Measurements from ENCODE around the gene COQ10A.

COQ10A gene

DNA sequence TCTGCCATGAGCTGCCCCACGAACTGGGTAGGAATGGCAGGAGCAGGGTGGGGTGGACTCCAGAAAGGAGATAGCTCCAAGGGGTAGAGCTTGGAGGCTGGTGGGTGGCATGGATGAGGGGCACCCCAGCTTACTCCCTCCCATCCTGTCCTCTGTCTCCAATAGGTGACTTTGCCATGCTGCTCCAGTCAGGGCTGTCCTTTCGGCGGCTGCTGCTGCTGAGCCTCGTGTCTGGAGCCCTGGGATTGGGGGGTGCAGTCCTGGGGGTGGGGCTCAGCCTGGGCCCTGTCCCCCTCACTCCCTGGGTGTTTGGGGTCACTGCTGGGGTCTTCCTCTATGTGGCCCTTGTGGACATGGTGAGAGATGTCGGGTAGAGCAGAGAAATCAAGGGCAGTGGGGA is 29.8 kb upstream of the COQ10A start:
- Histone ChIP-seq H3K36me3 (ENCODE audit: low read length) (no peaks in the 10 kb centered on the region), H3K4me2 (ENCODE audit: low read depth, low read length, poor library complexity, severe bottlenecking) (no peak overlapping the region), H4K20me1 (ENCODE audit: low read depth, low read length) (no peaks in the 10 kb centered on the region), H3K4me3 (ENCODE audit: insufficient read depth, low read length, poor library complexity, severe bottlenecking) (no peak overlapping the region), H3F3A (ENCODE audit: insufficient read depth) (peaks cover 6% of the 10 kb centered on the region; the same call in 1 of the 2 replicates), H3K79me2 (ENCODE audit: insufficient read depth, low read length) (no peaks in the 10 kb centered on the region), H2AFZ (ENCODE audit: low read depth, low read length, severe bottlenecking) (no peak overlapping the region), H3K9me3 (ENCODE audit: insufficient read depth, low read length) (no peaks in the 10 kb centered on the region), H3K27me3 (ENCODE audit: low read length) (no peaks in the 10 kb centered on the region), H3K27ac (ENCODE audit: low read depth, low read length) (no peak overlapping the region), H3K9me2 (replicated peaks; ENCODE audit: insufficient read depth, low read length) (no peaks in the 10 kb centered on the region), H3K9ac (ENCODE audit: low read length) (no peak overlapping the region)
- TF ChIP-seq, protein P1, sequence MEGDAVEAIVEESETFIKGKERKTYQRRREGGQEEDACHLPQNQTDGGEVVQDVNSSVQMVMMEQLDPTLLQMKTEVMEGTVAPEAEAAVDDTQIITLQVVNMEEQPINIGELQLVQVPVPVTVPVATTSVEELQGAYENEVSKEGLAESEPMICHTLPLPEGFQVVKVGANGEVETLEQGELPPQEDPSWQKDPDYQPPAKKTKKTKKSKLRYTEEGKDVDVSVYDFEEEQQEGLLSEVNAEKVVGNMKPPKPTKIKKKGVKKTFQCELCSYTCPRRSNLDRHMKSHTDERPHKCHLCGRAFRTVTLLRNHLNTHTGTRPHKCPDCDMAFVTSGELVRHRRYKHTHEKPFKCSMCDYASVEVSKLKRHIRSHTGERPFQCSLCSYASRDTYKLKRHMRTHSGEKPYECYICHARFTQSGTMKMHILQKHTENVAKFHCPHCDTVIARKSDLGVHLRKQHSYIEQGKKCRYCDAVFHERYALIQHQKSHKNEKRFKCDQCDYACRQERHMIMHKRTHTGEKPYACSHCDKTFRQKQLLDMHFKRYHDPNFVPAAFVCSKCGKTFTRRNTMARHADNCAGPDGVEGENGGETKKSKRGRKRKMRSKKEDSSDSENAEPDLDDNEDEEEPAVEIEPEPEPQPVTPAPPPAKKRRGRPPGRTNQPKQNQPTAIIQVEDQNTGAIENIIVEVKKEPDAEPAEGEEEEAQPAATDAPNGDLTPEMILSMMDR (IDR thresholded peaks at IDR 0.05; ENCODE audit: insufficient read depth, low read length, poor library complexity, severe bottlenecking) = no peak
- no peak for TF ChIP-seq EZH2phosphoT487 (conservative IDR thresholded peaks at IDR 0.05; ENCODE audit: low read length)

DNA sequence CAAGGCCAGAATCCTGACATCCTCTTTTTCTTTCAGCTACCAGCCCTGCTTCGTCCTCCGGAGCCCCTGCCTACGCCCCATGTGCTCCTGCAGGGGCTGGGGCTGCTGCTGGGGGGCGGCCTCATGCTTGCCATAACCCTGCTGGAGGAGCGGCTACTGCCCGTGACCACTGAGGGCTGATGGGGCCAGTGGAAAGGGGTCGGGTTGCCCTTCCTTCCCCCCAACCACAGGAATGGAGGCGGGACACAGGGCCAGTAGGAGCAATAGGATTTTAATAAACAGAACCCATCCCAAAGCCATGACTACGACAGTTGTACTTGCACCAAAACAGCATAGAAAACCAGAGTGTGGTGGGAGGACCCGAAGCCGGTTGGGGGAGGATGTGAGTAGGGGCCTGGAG is 29.2 kb upstream of the COQ10A start:
- Histone ChIP-seq H2AFZ (ENCODE audit: low read depth, low read length, severe bottlenecking) (no peak overlapping the region), H3K9ac (ENCODE audit: low read length) (no peak overlapping the region), H3K79me2 (ENCODE audit: insufficient read depth, low read length) (no peaks in the 10 kb centered on the region), H4K20me1 (ENCODE audit: low read depth, low read length) (no peaks in the 10 kb centered on the region), H3K9me3 (ENCODE audit: insufficient read depth, low read length) (no peaks in the 10 kb centered on the region), H3K27me3 (ENCODE audit: low read length) (no peaks in the 10 kb centered on the region), H3K4me2 (ENCODE audit: low read depth, low read length, poor library complexity, severe bottlenecking) (no peak overlapping the region), H3F3A (ENCODE audit: insufficient read depth) (peaks cover 6% of the 10 kb centered on the region; the same call in 1 of the 2 replicates), H3K4me3 (ENCODE audit: insufficient read depth, low read length, poor library complexity, severe bottlenecking) (no peak overlapping the region), H3K27ac (ENCODE audit: low read depth, low read length) (no peak overlapping the region), H3K9me2 (replicated peaks; ENCODE audit: insufficient read depth, low read length) (no peaks in the 10 kb centered on the region), H3K36me3 (ENCODE audit: low read length) (no peaks in the 10 kb centered on the region)
- TF ChIP-seq, protein P1 (IDR thresholded peaks at IDR 0.05; ENCODE audit: insufficient read depth, low read length, poor library complexity, severe bottlenecking) = no peak
- TF ChIP-seq EZH2phosphoT487 (conservative IDR thresholded peaks at IDR 0.05; ENCODE audit: low read length) = no peak

- H3K9ac ChIP-seq (ENCODE audit: low read length) = no peak overlapping the region
- H3K79me2 ChIP-seq (ENCODE audit: insufficient read depth, low read length) = no peaks in the 10 kb centered on the region
- no peak overlapping the region for H2AFZ ChIP-seq (ENCODE audit: low read depth, low read length, severe bottlenecking)
- no peak overlapping the region for H3K4me3 ChIP-seq (ENCODE audit: insufficient read depth, low read length, poor library complexity, severe bottlenecking)
- no peaks in the 10 kb centered on the region for H3K9me3 ChIP-seq (ENCODE audit: insufficient read depth, low read length)
- TF ChIP-seq, protein P1 (IDR thresholded peaks at IDR 0.05; ENCODE audit: insufficient read depth, low read length, poor library complexity, severe bottlenecking) = no peak
- TF ChIP-seq EZH2phosphoT487 (conservative IDR thresholded peaks at IDR 0.05; ENCODE audit: low read length) = no peak
- H3F3A ChIP-seq (ENCODE audit: insufficient read depth) = no peaks in the 10 kb centered on the region
- no peaks in the 10 kb centered on the region for H3K36me3 ChIP-seq (ENCODE audit: low read length)
- no peaks in the 10 kb centered on the region for H3K9me2 ChIP-seq (replicated peaks; ENCODE audit: insufficient read depth, low read length)
- no peak overlapping the region for H3K27ac ChIP-seq (ENCODE audit: low read depth, low read length)
- no peak overlapping the region for H3K4me2 ChIP-seq (ENCODE audit: low read depth, low read length, poor library complexity, severe bottlenecking)
- no peaks in the 10 kb centered on the region for H4K20me1 ChIP-seq (ENCODE audit: low read depth, low read length)
- no peaks in the 10 kb centered on the region for H3K27me3 ChIP-seq (ENCODE audit: low read length)
These were observed 25.1 kb upstream of the COQ10A start for GRCh38 chr12:56241424-56242303.

Measured in SU-DHL-6 (cell line).